ENCODE data around the gene FLNC. TPM values are rescaled to one million over a fixed set of nuclear protein-coding genes. Genes with fewer than 3 reads are reported as not detected.

The FLNC gene
- total RNA-seq, 1 donor from 2014 or later: 7.7 TPM

DNA sequence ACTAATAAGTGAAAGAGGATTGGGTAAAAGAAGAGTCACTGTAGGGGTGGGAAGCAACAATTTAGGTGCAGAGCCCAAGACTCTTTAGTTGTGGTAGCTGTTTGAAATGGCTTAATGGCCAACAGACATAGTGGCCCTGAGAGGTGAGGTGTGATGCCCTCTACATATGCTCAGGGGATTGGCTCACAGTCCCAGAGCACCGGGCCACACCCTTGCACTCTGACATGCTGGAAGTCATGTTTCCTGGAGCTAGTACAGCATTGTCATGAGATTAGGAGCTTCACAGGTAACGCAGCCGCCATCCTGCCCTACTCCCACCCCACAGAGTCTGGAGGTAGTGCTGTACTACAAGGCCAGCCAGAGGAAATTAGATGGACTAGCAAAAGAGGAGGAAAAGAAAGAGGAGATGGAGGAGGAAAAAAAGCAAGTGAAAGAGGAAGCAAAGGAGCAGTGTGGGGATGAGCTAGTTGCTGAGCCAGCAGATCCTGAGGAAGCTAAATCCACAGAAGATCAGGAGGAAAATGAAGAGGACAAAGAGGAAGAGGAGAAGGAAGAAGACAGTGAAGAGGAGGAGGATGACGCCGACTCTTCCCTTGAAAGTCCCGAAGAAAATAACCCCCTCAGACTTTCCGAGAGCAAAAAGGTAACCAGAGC is 14.8 kb upstream of the FLNC start:
- TF ChIP-seq, protein P1, sequence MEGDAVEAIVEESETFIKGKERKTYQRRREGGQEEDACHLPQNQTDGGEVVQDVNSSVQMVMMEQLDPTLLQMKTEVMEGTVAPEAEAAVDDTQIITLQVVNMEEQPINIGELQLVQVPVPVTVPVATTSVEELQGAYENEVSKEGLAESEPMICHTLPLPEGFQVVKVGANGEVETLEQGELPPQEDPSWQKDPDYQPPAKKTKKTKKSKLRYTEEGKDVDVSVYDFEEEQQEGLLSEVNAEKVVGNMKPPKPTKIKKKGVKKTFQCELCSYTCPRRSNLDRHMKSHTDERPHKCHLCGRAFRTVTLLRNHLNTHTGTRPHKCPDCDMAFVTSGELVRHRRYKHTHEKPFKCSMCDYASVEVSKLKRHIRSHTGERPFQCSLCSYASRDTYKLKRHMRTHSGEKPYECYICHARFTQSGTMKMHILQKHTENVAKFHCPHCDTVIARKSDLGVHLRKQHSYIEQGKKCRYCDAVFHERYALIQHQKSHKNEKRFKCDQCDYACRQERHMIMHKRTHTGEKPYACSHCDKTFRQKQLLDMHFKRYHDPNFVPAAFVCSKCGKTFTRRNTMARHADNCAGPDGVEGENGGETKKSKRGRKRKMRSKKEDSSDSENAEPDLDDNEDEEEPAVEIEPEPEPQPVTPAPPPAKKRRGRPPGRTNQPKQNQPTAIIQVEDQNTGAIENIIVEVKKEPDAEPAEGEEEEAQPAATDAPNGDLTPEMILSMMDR (IDR thresholded peaks at IDR 0.05; ENCODE audit: unreplicated experiment): no peak
- Mint-ChIP-seq H3K27me3 (ENCODE audit: unreplicated experiment) (peaks cover 11% of the 10 kb centered on the region), H3K4me3 (ENCODE audit: unreplicated experiment) (peak overlapping the region; percentile 7), H3K9me3 (ENCODE audit: unreplicated experiment) (no peaks in the 10 kb centered on the region), H3K36me3 (ENCODE audit: low read depth, unreplicated experiment) (peaks cover 12% of the 10 kb centered on the region), H3K27ac (ENCODE audit: unreplicated experiment) (no peak overlapping the region), H3K4me1 (ENCODE audit: unreplicated experiment) (peaks cover 29% of the 10 kb centered on the region)
- no peak for DNase-seq (ENCODE audit: low spot score)

DNA sequence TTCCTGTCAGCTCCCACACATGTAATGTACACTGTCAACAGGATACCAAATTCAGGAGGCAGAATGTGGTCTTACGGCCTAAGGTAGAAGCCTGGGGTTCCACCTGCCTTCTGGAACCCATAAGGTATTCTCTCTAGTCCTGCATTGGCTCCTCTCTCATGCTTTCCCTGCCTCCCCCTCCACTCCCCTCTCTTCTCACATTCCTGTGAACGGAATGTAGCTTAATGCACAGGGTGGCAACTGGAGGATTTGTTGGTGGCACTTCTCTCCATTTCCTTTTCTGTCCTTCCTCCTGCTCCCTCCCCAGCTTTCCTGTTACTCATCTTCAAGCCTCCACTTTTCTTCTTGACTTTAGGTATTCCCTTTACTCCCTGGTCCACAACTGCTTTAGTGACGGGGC is 11.5 kb upstream of the FLNC start:
- TF ChIP-seq, protein P1 (IDR thresholded peaks at IDR 0.05; ENCODE audit: unreplicated experiment): no peak

DNA sequence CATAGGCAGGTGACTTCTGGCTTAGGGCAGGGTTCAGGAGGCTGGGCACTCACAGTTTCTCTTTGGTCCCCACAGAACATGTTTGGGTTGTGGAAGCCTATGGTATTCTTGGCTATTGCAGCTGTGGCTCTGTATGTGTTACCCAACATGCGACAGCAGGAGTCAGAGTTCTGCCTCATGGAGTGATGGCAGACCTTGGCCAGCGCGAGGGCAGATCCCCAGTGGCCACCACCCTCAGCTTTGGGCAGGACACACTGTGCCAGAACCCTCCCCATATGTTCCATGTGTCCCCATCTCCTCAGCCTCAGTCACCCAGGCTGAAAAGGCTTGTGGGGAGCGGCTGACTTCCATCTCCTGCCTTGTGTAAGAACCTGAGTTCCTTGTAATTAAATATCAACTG is 8.5 kb upstream of the FLNC start:
- no peak overlapping the region for H3K4me3 Mint-ChIP-seq (ENCODE audit: unreplicated experiment)
- no peaks in the 10 kb centered on the region for H3K9me3 Mint-ChIP-seq (ENCODE audit: unreplicated experiment)
- H3K27me3 Mint-ChIP-seq (ENCODE audit: unreplicated experiment): peaks cover 6% of the 10 kb centered on the region
- TF ChIP-seq, protein P1 (IDR thresholded peaks at IDR 0.05; ENCODE audit: unreplicated experiment): no peak
- peaks cover 19% of the 10 kb centered on the region for H3K4me1 Mint-ChIP-seq (ENCODE audit: unreplicated experiment)
- no peak overlapping the region for H3K27ac Mint-ChIP-seq (ENCODE audit: unreplicated experiment)
- DNase-seq (ENCODE audit: low spot score): no peak
- H3K36me3 Mint-ChIP-seq (ENCODE audit: low read depth, unreplicated experiment): peaks cover 14% of the 10 kb centered on the region

More for the DNA sequence above, 11.5 kb upstream of the FLNC start:
- DNase-seq (ENCODE audit: low spot score): no peak
- Mint-ChIP-seq H3K27me3 (ENCODE audit: unreplicated experiment) (peaks cover 11% of the 10 kb centered on the region), H3K4me3 (ENCODE audit: unreplicated experiment) (no peak overlapping the region), H3K4me1 (ENCODE audit: unreplicated experiment) (peaks cover 29% of the 10 kb centered on the region), H3K27ac (ENCODE audit: unreplicated experiment) (peak overlapping the region; percentile 64), H3K9me3 (ENCODE audit: unreplicated experiment) (no peaks in the 10 kb centered on the region), H3K36me3 (ENCODE audit: low read depth, unreplicated experiment) (peaks cover 14% of the 10 kb centered on the region)

DNA sequence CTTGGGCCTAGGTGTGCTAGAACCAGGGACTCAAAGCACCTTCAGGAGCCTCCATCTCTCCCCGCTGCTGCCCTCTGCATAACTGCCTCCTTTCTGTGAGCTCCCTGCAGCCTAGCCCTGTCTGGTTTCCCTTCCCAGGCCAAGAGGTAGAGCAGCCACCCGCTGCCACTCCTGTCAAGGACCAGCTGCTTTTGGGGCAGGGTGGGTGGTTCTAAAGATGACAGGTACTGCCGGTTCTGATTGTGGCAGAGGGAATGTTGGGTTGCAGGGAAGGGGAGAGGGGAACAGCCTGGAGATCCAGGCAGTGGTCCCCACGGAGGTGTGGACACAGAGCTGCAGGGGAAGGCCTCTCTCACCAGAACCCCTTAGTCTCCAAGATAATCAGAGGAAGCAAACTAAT is 3.7 kb upstream of the FLNC start:
- Mint-ChIP-seq H3K27ac (ENCODE audit: unreplicated experiment) (no peak overlapping the region), H3K4me3 (ENCODE audit: unreplicated experiment) (no peak overlapping the region)

DNA sequence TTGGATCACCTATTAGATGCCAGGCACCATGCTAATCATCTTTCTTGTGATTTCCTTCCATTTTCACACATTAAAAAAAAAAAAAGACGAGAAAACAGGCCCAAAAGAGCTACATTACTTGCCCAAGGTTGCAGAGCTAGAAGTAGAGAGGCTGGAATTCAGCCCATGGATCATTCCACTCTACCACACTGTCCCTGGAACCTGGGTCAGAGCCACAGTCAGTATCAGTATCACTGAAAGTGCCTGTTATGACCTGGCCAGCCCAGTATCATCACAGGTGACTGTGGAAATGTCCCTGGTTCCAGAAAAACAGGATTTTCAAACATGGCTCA is 3.3 kb upstream of the FLNC start:
- no peak for DNase-seq (ENCODE audit: low spot score)
- H3K4me1 Mint-ChIP-seq (ENCODE audit: unreplicated experiment): peaks cover 8% of the 10 kb centered on the region
- H3K9me3 Mint-ChIP-seq (ENCODE audit: unreplicated experiment): no peaks in the 10 kb centered on the region
- TF ChIP-seq, protein P1 (IDR thresholded peaks at IDR 0.05; ENCODE audit: unreplicated experiment): no peak
- H3K36me3 Mint-ChIP-seq (ENCODE audit: low read depth, unreplicated experiment): no peaks in the 10 kb centered on the region
- H3K27me3 Mint-ChIP-seq (ENCODE audit: unreplicated experiment): peaks cover 8% of the 10 kb centered on the region
- H3K4me3 Mint-ChIP-seq (ENCODE audit: unreplicated experiment): no peak overlapping the region
- H3K27ac Mint-ChIP-seq (ENCODE audit: unreplicated experiment): no peak overlapping the region

More for the DNA sequence above, 3.7 kb upstream of the FLNC start:
- no peaks in the 10 kb centered on the region for H3K9me3 Mint-ChIP-seq (ENCODE audit: unreplicated experiment)
- no peaks in the 10 kb centered on the region for H3K36me3 Mint-ChIP-seq (ENCODE audit: low read depth, unreplicated experiment)
- H3K4me1 Mint-ChIP-seq (ENCODE audit: unreplicated experiment): peaks cover 8% of the 10 kb centered on the region
- DNase-seq (ENCODE audit: low spot score): no peak
- TF ChIP-seq, protein P1 (IDR thresholded peaks at IDR 0.05; ENCODE audit: unreplicated experiment): no peak
- peaks cover 8% of the 10 kb centered on the region for H3K27me3 Mint-ChIP-seq (ENCODE audit: unreplicated experiment)
